ENCODE data around the gene AKNAD1.

AKNAD1 gene

GRCh38 chr1:108863984-108864383 is 7.1 kb upstream of the AKNAD1 start:
- DNase-seq: no peak

DNA sequence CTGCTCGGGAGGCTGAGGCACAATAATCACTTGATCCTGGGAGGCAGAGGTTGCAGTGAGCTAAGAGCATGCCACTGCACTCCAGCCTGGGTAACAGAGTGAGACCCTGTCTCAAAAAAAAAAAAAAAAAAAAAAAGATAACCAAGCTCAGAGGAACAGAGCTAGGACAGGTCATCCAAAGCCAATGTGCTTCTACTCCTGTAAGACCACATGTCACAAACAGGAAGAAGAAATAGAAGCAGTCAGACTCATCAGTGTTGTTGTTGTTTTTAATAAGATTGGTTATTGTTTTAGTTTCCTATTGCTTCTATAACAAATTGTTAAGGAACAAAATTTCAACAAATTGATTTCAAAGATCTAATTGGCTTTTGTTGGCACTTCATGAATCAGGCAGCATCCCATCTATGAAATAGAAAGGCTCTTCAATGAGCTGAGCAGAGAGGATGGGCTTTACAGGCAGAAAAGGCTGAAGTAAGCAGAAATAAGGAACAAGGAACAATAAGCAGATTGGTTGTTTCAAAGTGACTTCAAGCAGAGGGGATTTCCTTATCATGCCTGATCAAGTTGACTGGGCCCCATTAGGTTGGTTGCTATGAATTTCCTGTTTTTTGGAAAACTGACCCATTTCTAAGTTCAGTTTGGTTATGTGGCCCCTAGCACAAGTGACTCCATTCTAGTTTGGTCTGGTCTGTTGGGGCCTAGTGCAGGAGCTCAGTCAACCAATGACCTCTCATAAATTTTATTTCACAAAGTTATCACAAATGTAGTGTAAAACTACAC is 6.0 kb upstream of the AKNAD1 start:
- DNase-seq: no peak

GRCh38 chr1:108862017-108862610 is 5.2 kb upstream of the AKNAD1 start:
- no peak for DNase-seq

GRCh38 chr1:108861566-108861965 is 4.7 kb upstream of the AKNAD1 start:
- DNase-seq: no peak

DNA sequence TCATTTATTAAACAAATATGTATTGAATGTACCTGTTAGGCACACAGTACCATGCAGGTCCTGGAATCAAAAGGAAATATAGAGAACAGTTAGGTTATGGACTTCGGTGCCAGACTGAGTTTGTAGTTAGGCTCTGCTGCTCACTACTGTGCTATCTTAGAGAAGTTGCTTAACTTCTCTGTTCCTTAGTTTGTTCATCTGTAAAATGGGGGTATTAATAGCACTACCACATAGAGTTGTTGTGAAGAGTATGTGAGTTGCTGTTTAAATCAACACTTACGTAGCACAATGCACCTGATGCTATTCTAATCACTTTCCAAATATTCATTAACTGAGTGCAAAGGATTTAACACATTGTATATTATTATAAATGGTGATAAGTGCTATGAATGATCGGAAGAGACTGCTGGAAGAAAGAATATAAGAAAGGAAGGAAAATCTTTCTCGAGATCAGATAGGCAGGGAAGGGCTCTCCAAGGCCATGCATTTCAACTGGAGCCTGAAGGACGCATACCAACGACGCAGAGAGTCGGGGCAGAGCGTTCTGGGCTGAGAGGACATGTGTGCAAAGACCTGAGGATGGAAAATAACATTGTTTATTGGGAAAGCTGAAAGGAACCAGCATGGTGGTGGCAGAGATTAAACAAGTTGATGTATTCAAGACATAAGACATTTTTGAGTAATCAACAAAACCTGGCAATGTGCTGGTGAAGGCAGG is 3.5 kb upstream of the AKNAD1 start:
- no peak for DNase-seq

- DNase-seq: no peak
These were observed 1.5 kb upstream of the AKNAD1 start for GRCh38 chr1:108858230-108858950.

- no peak for DNase-seq
These were observed 2.5 kb downstream of the AKNAD1 start for GRCh38 chr1:108854221-108855019.

- DNase-seq: no peak
These were observed 4.5 kb downstream of the AKNAD1 start for GRCh38 chr1:108852221-108852975.

DNA sequence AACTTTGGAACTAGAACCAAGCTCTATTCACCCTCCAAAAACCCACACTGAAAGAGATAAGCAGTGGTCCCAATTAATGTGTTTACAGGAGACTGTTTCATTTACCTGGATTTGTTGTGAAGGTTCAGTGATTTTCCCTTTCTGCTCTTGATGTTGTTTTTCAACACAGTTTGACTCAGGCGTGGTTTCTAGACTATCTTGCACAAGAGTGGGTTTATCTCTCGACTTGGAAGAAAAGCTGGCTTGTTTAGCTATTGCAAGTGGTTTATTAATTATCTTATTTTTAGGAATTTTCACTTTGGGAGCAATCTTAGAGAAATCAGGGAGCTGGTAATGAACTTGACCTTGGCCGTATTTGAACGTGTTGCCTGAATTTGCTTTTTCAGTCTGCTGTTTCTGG is 5.3 kb downstream of the AKNAD1 start:
- no peak for DNase-seq

DNA sequence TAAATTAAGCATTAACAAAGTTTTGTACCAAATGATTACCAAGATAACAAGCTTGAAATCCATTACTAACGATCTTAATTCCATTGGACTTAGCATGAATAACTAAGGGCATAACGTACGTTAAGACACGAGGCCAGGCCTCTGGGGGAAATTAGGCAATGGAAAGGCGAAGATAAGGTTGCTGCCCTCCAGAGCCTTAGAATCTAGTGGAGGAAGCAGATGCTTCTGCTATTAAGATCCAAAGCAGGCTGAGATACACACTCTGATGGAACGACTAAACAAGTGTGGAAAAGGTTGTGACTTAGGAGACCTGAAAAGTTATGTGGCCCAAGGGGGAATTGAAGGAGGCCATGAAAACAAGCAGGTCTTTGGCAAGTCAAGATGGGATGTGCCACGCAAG is 6.0 kb downstream of the AKNAD1 start:
- DNase-seq: no peak

GRCh38 chr1:108848806-108849205 is 8.1 kb downstream of the AKNAD1 start:
- no peak for DNase-seq

DNA sequence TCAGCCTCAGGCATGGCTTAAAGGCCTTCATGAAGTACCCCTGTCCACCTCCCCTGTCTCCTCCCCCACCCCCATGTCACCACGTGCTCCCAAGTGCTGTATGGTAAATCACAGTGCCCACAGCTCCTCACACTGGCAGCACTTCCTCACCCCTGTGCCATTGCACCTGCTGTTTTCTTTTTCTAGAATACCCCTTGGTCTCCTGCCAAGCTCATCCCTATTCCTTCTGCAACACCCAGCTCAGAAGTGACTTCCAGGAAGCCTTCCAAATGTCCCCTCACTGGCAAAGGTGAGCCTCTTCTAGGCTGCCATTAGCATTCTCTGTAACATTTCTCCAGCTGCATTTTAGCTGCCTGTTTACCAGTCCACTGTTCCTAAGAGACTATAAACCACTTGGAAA is 9.4 kb downstream of the AKNAD1 start:
- no peak for DNase-seq

DNA sequence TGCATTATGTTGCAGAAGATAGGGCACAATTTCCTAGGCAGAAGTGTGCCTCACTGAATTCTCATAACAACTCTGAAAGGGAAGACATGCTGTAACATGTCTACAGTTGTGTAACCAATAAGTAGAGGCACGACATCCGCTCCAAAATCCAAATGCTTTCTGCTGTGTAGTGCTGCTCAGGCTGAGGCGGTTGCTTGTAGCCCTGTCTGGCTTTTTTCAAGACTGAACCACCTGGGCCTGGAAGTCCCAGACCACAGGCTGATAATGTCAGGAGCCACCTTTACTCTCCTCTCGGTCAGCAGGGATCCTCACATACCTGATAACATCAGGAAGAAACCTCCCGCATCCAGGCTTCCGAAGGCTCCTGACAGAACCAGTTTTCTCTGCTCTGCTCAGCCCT is 10.9 kb downstream of the AKNAD1 start:
- no peak for DNase-seq

DNA sequence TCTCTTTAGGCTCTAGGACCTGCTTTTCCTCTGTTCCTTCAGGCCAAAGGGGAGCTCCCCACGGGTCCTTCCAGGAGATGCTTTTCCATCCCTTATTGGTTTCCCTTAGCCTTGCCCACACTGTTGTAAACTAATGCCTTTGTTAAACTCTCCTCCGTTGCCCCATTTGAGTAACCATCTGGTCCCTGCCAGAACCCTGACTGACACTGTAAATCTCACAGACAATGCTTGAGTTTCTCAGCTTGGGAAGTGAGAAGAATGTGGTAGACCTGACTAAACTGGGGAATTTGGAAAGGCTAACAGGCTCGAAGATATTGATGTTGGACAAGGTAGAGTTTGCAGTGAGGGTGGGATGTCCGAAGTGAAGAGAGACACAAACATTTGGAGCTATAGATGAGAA is 11.4 kb downstream of the AKNAD1 start:
- DNase-seq: no peak

GRCh38 chr1:108843390-108844137 is 13.3 kb downstream of the AKNAD1 start:
- no peak for DNase-seq

DNA sequence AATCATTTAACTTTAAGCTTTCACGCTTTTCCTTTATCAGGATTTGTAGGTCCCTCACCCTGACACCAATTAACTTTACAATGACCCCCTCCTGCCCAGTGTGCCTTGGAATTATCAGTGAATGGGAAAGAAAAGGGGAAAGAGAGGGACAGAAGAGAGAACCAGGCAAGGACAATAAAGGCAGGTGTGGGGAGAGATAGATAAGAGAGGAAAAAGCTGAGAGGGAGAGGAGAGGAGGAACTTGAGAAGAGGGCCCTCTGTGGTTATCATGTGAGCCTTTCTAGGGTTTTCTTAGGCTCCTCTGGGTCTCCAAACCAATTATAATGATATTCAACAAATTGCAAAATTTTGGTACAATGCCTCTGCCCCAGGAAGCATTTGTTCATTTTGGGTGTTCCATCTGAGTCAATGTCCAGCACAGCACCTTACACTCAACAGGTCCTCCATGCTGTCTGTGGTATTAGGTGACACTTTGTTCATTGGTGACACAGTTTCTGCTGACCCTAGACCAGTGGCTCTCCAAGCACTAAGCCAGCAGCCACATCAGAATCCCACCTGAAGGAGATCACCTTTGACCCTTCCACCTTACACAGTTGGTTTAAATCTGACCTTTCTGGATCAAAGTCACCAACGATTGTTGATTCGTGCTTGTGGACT is 14.2 kb downstream of the AKNAD1 start:
- DNase-seq: no peak

DNA sequence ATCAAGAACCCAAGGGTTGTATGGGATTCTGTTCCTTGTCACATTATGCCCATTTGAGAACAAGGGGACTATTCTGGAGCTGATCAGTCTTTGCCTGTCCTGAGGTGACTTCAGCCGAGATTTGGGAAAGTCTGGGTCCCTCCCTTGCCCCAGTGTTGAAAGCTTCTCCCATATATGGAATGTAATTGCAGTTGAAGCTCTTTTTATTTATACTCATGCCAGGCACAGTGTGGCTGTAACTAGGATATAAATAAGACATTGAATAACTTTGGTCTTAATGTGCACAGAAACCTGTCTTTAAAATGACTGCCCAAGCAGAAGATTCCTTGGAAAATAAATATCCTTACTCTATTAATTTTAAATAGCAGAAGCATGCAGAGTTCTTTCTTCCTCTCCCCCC is 15.2 kb downstream of the AKNAD1 start:
- DNase-seq: no peak

GRCh38 chr1:108832929-108833328 is 24.0 kb downstream of the AKNAD1 start:
- DNase-seq: no peak

- DNase-seq: no peak
These were observed 25.7 kb downstream of the AKNAD1 start for GRCh38 chr1:108831225-108831624.

Data from stimulated activated CD4-positive, alpha-beta T cell treated with anti-CD3 and anti-CD28 coated beads, Interleukin-15, amount 100 ng/mL, for 24 hours (primary cell).